Right renal cortex interstitium (tissue), 3 donors: ENCODE measurements around the gene PIGBOS1. TPM values are rescaled to one million over a fixed set of nuclear protein-coding genes. Genes with fewer than 3 reads are reported as not detected.
"Not testable (repeated sequence)": the region's sequence is repeated elsewhere in the genome, so short reads cannot be mapped to it uniquely, and the experiment has no call there.

ENCODE experiments used
- DNase-seq, 3 donors: peaks; one replicate each; pipeline ENCODE4 v3.0.0-alpha.2; 2013; ENCODE audit warnings: low read depth in 3 of 3, low spot score in 2 of 3
- polyA plus RNA-seq, 3 donors: library from polyadenylated mRNA; unstranded; fragments of 120-200 nt; gene quantifications; one replicate each; pipeline ENCODE4 v1.2.1, GENCODE V29; 2013; ENCODE audit not compliant: insufficient read length in 3 of 3

The PIGBOS1 gene
- polyA plus RNA-seq, 3 donors = 15.2 to 17.1 (median 16.1) TPM

DNA sequence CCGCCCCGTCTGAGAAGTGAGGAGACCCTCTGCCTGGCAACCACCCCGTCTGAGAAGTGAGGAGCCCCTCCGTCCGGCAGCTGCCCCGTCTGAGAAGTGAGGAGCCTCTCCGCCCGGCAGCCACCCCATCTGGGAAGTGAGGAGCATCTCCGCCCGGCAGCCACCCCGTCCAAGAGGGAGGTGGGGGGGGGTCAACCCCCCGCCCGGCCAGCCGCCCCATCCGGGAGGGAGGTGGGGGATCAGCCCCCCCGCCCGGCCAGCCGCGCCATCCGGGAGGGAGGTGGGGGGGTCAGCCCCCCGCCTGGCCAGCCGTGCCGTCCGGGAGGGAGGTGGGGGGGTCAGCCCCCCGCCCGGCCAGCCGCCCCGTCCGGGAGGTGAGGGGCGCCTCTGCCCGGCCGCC lies 16.1 kb downstream of the PIGBOS1 start:
- not testable (repeated sequence) for DNase-seq

GRCh38 chr15:55297315-55297714 lies 21.6 kb downstream of the PIGBOS1 start:
- no peak for DNase-seq

GRCh38 chr15:55290528-55291057 lies 28.3 kb downstream of the PIGBOS1 start:
- DNase-seq = peak in 2 of 3 donors; percentile 73 to 76

DNA sequence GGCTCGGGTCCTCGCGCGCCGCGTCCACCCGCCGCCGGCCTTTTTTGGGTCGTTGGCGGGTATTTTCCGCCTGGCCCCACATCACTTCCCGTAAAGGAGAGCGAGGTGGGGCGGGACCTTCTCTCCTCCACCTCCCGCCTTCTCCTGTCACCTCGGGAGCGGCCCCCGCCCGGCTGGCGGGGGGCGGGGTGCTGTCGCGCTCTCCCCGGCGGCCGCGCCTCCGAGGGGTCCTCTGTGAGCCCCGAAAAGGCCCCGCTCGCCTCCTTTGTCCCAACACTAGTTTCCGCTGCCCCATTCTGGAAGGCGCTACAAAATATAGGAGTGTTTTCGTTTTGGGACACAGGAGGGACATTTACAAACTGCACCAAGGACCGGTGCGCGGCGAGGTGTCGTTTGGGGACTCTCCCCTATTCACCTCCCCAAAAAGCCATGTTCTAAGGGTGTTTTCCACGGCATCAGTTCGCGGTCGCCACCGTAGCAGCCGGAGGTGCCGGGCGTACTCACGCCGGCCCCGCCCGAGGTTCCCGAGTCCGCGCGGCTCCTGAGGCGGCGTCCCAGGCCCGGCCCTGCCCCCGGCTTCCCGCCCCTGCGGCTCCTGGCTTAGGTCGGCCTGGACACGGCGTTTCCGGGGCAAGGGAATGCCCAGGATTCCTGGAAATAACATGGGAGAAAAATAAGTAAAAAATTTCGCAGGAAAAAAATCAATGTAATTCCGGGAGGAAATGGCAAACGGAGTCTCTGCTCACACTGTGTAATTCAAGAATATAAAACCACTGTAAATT lies 29.0 kb downstream of the PIGBOS1 start, which contains the start of gene RAB27A:
Gene RAB27A, minus strand, starts transcription at position 68 of the 782 bp plus-strand sequence. CDS start 54,879 bp downstream, outside the sequence.
- peak; percentile 39 to 69 (median 64) for DNase-seq

GRCh38 chr15:55289011-55289745 lies 29.7 kb downstream of the PIGBOS1 start:
- DNase-seq = no peak

GRCh38 chr15:55288006-55288717 lies 30.8 kb downstream of the PIGBOS1 start:
- no peak for DNase-seq

DNA sequence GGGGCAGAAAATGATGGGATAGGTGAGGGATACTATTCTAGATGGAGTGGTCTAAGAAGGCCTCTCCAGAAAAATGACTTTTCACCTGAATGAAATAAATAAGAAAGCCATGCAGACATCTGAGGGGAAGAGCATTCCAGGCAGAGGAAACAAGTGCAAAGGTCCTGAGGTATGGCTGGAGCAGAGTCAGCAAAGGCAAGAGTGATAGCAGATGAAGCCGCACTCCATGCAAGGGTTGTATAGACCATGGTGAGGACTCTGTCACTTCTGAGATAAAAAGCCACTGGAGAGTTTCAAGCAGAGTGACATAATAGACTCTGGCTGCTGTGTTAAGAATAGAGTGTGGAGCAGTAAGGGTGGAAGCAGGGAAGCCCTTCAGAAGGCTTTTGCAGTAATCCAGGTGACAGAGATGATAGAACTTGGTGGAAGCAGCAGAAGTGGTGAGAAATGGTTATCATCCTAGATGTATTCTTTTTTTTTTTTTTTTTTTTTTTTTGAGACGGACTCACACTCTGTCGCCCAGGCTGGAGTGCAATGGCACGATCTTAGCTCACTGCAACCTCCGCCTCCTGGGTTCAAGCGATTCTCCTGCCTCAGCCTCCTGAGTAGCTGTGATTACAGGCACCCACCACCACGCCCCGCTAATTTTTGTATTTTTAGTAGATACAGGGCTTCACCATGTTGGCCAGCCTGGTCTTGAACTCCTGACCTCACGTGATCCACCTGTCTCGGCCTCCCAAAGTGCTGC lies 32.3 kb downstream of the PIGBOS1 start:
- not testable (repeated sequence) for DNase-seq

DNA sequence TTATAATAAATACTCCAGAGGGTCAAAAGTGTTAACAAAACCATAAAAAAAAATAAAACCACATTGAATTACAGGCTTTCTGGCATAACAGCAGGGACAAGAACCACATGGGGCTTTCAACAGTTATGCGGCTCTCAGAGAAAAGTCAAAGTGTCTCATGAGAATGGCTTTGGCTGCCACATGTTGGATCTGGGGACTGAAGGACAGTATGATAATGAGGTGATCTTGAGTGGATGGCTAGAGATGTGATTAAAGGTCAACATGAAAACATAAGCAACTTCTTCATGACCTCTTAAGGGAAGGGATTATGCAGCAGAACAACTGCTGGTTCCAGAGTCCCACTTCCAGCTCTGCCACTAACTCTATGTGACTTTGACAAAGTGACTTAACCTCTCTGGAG lies 34.5 kb downstream of the PIGBOS1 start:
- DNase-seq = no peak

GRCh38 chr15:55283379-55284147 lies 35.4 kb downstream of the PIGBOS1 start:
- DNase-seq = no peak

GRCh38 chr15:55282284-55282833 lies 36.6 kb downstream of the PIGBOS1 start:
- no peak for DNase-seq

DNA sequence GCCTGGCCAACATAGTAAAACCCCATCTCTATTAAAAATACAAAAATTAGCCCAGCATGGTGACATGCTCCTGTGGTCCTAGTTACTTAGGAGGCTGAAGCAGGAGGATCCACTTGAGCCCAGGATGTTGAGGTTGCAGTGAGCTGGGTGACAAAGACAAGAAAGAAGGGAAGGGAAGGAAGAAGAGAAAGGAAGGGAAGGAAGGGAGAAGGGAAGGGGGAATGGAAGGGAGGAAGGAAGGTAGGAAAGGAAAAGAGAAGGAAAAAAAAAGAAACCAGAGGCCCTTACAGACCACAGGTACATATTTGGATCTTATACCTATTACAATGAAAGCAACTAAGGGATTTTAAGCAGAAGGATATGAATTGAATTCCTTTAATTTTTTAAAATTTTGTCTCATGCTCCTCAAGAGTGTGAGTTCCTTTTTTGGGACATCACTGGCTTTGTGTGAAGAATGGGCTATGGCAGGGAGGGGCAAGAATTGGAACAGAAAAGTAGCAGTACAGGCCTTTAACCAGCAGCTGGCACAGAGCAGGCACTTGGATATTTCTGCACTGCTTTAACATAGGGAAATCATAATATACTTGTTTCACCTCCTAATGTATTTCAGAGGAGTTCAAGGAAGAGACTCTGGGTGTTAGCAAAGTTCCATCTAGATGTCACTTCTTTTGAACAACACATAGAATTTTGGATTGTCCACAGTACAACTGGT lies 37.2 kb downstream of the PIGBOS1 start:
- no peak for DNase-seq

GRCh38 chr15:55280589-55280988 lies 38.3 kb downstream of the PIGBOS1 start:
- DNase-seq = not testable (repeated sequence)

DNA sequence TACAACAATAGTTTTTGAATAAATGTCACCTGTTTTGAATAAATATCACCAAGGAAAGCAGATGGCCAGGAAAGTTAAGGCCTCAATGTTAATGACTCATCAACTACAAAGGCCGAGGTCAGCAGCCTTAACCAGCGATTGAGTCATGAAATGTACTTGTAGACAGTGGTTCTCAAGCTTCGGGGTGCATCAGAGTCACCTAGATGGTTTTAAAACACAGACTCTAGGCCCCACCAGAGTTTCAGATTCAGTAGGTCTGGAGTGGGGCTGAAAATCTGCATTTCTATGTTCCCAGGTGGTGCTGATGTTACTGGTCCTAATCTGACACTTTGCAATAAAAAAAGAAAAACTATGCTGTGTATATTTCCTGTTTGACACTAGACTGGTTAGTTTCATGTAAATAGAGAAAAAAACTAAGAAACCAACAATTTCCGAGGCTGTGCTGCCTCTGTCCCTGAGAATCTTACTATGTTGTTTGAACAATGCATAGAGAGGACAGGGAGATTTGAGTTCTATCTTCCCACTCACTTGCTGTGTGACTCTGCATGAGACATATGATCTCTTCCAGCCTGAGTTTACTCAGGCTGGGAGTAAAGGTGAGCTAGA lies 39.1 kb downstream of the PIGBOS1 start:
- DNase-seq = no peak

- DNase-seq = no peak
Measured at GRCh38 chr15:55279100-55279745, 39.7 kb downstream of the PIGBOS1 start.

DNA sequence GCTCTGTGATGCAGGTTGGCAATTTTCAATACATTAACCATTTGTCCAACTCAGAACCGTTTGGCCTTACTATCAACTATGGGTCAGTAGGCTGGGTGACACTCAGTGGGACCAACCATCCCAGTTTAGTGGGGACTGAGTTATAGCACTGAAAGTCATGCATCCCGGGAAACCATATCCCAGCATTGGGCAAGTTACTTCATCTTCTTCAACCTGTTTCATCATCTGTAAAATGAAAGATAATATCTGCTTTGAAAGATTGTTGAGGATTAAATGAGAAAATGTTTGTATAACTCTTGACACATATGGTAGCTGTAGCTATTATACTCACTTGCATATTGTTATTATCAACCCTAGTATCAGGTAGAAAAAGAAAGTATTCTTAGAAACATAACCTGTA lies 41.2 kb downstream of the PIGBOS1 start:
- no peak for DNase-seq

- no peak for DNase-seq
Measured at GRCh38 chr15:55277116-55277564, 41.8 kb downstream of the PIGBOS1 start.

- no peak for DNase-seq
Measured at GRCh38 chr15:55276324-55276723, 42.6 kb downstream of the PIGBOS1 start.

- no peak for DNase-seq
Measured at GRCh38 chr15:55270291-55270690, 48.6 kb downstream of the PIGBOS1 start.
